ENCODE measurements around the gene NSD1. TPM values are rescaled to one million over a fixed set of nuclear protein-coding genes. Genes with fewer than 3 reads are reported as not detected.

The NSD1 gene
- total and polyA plus RNA-seq, 9 of the 15 experiments (the other 6 are each of a cell fraction or from before 2014, with no cell fraction given) = 3.8 to 51.0 (median 24.7) TPM

DNA sequence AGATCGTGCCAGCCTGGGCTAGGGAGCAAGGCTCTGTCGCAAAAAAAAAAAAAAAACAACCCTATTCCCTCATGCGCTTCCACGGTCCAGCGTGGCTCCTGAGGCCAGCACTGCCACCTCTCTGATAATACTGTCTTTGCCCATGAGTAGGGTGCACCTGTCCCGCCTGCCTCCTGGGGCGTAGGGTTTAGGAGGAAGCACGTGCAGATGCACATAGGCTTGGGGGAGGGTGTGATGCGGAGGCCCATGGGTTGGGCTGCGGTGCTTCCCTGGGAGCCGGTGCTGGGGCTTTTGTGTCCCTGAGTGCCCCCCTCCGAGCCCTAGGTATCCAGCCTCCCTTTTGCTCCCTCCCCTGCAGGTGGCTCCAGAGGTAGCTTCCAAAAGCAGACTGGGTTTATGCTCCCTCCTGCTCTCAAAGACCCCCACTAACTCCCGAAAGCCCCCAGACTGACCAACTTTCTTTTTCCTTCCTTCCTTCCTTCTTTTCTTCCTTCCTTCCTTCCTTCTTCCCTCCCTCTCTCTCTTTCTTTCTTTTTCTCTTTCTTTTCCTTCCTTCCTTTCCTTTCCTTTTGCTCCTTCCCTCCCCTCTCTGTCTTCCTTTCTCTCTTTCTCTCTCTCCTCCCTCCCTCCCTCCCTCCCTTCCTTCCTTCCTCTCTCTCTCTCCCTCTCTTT, 34.0 kb upstream of the NSD1 start:
- TF ChIP-seq RBM22 (IDR thresholded peaks at IDR 0.05; ENCODE audit: low read depth, low read length, poor library complexity, severe bottlenecking) (no peak), BHLHE40 (IDR thresholded peaks at IDR 0.05; ENCODE audit: low read length) (peak; percentile 60), ZNF512 (tag; IDR thresholded peaks at IDR 0.05) (peak; percentile 86), MBD2 (IDR thresholded peaks at IDR 0.05; ENCODE audit: borderline replicate concordance, low read depth) (no peak), MAX (CRISPR knock-in tag; IDR thresholded peaks at IDR 0.05) (peak; percentile 43), E2F6 (IDR thresholded peaks at IDR 0.05; ENCODE audit: borderline replicate concordance in 1 of 2, extremely low read depth in 1 of 2, insufficient read depth in 1 of 2, insufficient read length in 1 of 2, low read depth in 1 of 2, low read length in 1 of 2, poor library complexity in 1 of 2, severe bottlenecking in 1 of 2) (peak in 1 of 2 experiments; percentile 33), POLR2G (IDR thresholded peaks at IDR 0.05; ENCODE audit: low read depth, low read length) (0 out of 2 replicates have a peak, but pooled peaks have one; percentile 41), MIER1 (IDR thresholded peaks at IDR 0.05; ENCODE audit: low read depth) (no peak)
- TF ChIP-seq, protein P1, sequence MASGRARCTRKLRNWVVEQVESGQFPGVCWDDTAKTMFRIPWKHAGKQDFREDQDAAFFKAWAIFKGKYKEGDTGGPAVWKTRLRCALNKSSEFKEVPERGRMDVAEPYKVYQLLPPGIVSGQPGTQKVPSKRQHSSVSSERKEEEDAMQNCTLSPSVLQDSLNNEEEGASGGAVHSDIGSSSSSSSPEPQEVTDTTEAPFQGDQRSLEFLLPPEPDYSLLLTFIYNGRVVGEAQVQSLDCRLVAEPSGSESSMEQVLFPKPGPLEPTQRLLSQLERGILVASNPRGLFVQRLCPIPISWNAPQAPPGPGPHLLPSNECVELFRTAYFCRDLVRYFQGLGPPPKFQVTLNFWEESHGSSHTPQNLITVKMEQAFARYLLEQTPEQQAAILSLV (tag; IDR thresholded peaks at IDR 0.05) = no peak
- H3K36me3 ChIP-seq (ENCODE audit: control insufficient read depth, insufficient read depth, low read length) = no peaks in the 10 kb centered on the region
- no peaks in the 10 kb centered on the region for H3K79me2 ChIP-seq (ENCODE audit: control insufficient read depth, insufficient read depth, low read length)
- WGBS (ENCODE audit: insufficient coverage, low coverage, missing lambda C conversion rate) = 30% methylated on average over 11 of the region's 13 CpGs
- ChIA-PET CTCF (ENCODE audit: low intra/inter-chr PET ratio) (no interaction called here), POLR2A (no interaction called here)
- ATAC-seq = peak; percentile 34
- BruUV-seq (replicated peaks) = no TSS peak
- no peaks in the 10 kb centered on the region for H3K9me1 ChIP-seq (ENCODE audit: control insufficient read depth, insufficient read depth, low read length)
- H4K20me1 ChIP-seq (replicated peaks; ENCODE audit: control insufficient read depth, insufficient read depth, low read length) = no peaks in the 10 kb centered on the region
- no peak overlapping the region for H3K27ac ChIP-seq (ENCODE audit: extremely low read depth, low read depth, low read length)
- no peaks in the 10 kb centered on the region for H3K9me3 ChIP-seq (replicated peaks; ENCODE audit: control insufficient read depth, insufficient read depth, low read depth, low read length)
- in situ Hi-C loops (cut with MboI) (loop anchor here (25.0 kb wide), 1 partner anchor 1362 kb away; no protein-coding TSS in a partner anchor), intact Hi-C loops (cut with micrococcal nuclease) (loop anchor here (5.0 kb wide), 1 partner anchor 282 kb away; no protein-coding TSS in a partner anchor)
- H3K4me3 ChIP-seq = no peak overlapping the region
- FAIRE-seq = no peak
- no peak overlapping the region for H3K4me2 ChIP-seq (ENCODE audit: insufficient read depth, low read length)
- H3K27me3 ChIP-seq (ENCODE audit: control insufficient read depth in 2 of 2, insufficient read depth in 2 of 2, low read length in 2 of 2) = peaks cover 8 to 15% of the 10 kb centered on the region in 2 experiments; a peak in 4 of 5 replicates
- no peak overlapping the region for H3K9ac ChIP-seq (ENCODE audit: insufficient read depth in 1 of 2, low read depth in 2 of 2, low read length in 2 of 2)
- peak in 2 of 4 experiments; percentile 34 to 45 for DNase-seq (ENCODE audit: extremely low read depth in 1 of 4, low spot score in 3 of 4)
- no peak overlapping the region for H2AFZ ChIP-seq (ENCODE audit: low read depth, low read length)
- peaks cover 0 to 38% of the 10 kb centered on the region in 2 experiments; a peak in 2 of 5 replicates for H3K4me1 ChIP-seq (replicated peaks in 1 of 2; ENCODE audit: control insufficient read depth in 2 of 2, insufficient read depth in 2 of 2, low read length in 2 of 2)

Measured in K562 (cell line).